HL-60 (cell line): Measurements from ENCODE around the gene CLINT1.
A peak's percentile ranks its signal among the peaks of the same experiment; 100 is the strongest.
"Not testable (repeated sequence)": the region's sequence is repeated elsewhere in the genome, so short reads cannot be mapped to it uniquely, and the experiment has no call there.

Experiments used
- DNase-seq, 2 experiments: peaks; one replicate each; pipeline ENCODE4 v3.0.0-alpha.2; 2010 to 2020; ENCODE audit warnings: low read depth in 1 of 2, low spot score in 1 of 2
- H3K27ac ChIP-seq: fragments of 250-450 bp; sonication (Bioruptor Pico); replicated peaks from 2 replicates; pipeline ENCODE4 v1.5.1; 2020; ENCODE audit warnings: mild to moderate bottlenecking, moderate library complexity
- H3K27me3 ChIP-seq: fragments of 250-450 bp; sonication (Bioruptor Pico); 2 replicates; pipeline ENCODE4 v1.5.1; 2021; ENCODE audit warnings: mild to moderate bottlenecking, moderate library complexity; ENCODE audit not compliant: insufficient read depth, poor library complexity, severe bottlenecking
- H3K4me3 ChIP-seq: replicated peaks from 2 replicates; pipeline ENCODE4 v1.5.1; 2011; ENCODE audit warnings: mild to moderate bottlenecking, control low read depth, low read length; ENCODE audit not compliant: insufficient read depth
- CTCF ChIP-seq: IDR thresholded peaks from one replicate; pipeline ENCODE4 v1.5.1; 2011; ENCODE audit warnings: low read length, control low read depth, inconsistent platforms; ENCODE audit not compliant: insufficient read depth
- GABPA ChIP-seq: IDR thresholded peaks from 2 replicates; pipeline ENCODE4 v1.6.1; 2012; ENCODE audit warnings: low read depth
- POLR2AphosphoS5 ChIP-seq: IDR thresholded peaks from 2 replicates; pipeline ENCODE4 v1.6.1; 2012; ENCODE audit warnings: low read depth
- REST ChIP-seq: IDR thresholded peaks from 2 replicates; pipeline ENCODE4 v1.6.1; 2012; ENCODE audit warnings: low read depth; ENCODE audit not compliant: insufficient replicate concordance
- SPI1 ChIP-seq: IDR thresholded peaks from 2 replicates; pipeline ENCODE4 v1.6.1; 2012; ENCODE audit warnings: low read depth, mild to moderate bottlenecking, borderline replicate concordance

Gene CLINT1

DNA sequence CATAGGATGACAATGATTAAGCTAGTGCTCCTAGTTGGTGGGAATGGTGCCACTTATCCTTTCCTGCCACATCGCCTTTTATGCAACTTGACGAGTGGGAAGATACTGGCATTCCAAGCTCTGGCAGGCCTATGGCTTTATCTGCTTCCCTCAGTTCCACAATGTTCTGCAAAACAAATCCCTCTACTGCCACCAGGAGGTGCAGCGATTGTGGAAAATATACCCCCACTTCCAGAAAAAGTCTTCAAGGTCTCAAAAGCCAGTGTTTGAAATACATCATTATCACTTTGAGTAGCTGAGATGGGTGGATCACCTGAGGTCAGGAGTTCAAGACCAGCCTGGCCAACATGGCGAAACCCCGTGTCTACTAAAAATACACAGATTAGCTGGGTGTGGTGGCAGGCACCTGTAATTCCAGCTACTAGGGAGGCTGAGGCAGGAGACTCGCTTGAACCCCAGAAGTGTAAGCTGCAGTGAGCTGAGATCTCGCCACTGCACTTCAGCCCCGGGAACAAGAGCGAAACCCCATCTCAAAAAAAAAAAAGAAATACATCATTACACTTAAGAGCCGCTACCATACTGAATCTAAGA lies 3.4 kb downstream of the CLINT1 start:
- H3K27ac ChIP-seq: no peak overlapping the region

GRCh38 chr5:157853365-157853764 lies 5.6 kb downstream of the CLINT1 start:
- not testable (repeated sequence) for H3K4me3 ChIP-seq, DNase-seq, H3K27ac ChIP-seq, H3K27me3 ChIP-seq

More for the DNA sequence above, 3.4 kb downstream of the CLINT1 start:
- peak in 1 of 2 experiments; percentile 52 for DNase-seq
- H3K4me3 ChIP-seq: no peak overlapping the region
- no peaks in the 10 kb centered on the region for H3K27me3 ChIP-seq
- TF ChIP-seq REST: no peak
- peak; percentile 44 for TF ChIP-seq CTCF
- no peak for TF ChIP-seq POLR2AphosphoS5
- no peak for TF ChIP-seq GABPA
- peak; percentile 15; the same call in 1 of the 2 replicates for TF ChIP-seq SPI1

GRCh38 chr5:157845914-157846598 lies 12.9 kb downstream of the CLINT1 start:
- TF ChIP-seq REST (no peak), GABPA (no peak), POLR2AphosphoS5 (no peak), CTCF (no peak), SPI1 (no peak)
- DNase-seq: no peak
- Histone ChIP-seq H3K27me3 (no peaks in the 10 kb centered on the region), H3K27ac (no peak overlapping the region), H3K4me3 (no peak overlapping the region)

DNA sequence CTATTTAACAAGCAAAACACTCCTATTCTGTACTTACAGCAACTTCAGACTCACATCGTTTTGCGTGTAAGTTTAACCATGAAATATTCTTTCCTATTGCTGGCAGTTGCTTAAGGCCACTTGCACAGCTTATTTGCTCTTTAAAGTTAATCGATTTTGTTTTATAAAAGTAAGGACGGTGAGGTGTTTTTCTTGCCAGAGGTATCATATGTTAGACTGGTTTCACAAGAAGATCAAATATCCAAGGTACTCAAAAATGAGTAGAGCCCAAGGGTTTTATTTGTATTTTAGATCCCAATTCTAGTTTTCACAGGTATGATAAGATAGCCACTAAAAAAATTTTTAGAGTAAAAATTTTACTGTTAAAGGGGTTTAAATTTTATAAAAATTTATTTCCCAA lies 16.2 kb downstream of the CLINT1 start:
- H3K27ac ChIP-seq: no peak overlapping the region
- no peaks in the 10 kb centered on the region for H3K27me3 ChIP-seq
- DNase-seq: no peak
- no peak overlapping the region for H3K4me3 ChIP-seq
- TF ChIP-seq REST (no peak), CTCF (no peak), GABPA (no peak), SPI1 (no peak), POLR2AphosphoS5 (no peak)
